ENCODE results near the gene LUZP2. TPM values are rescaled to one million over a fixed set of nuclear protein-coding genes. Genes with fewer than 3 reads are reported as not detected.
A peak's percentile ranks its signal among the peaks of the same experiment; 100 is the strongest.

LUZP2 gene
- total and polyA plus RNA-seq, 4 donors: 70.8 to 147 (median 99.0) TPM

- Histone ChIP-seq H3K27me3 (ENCODE audit: control insufficient read depth, insufficient read depth, low read length) (no peaks in the 10 kb centered on the region), H3K4me3 (ENCODE audit: low read depth, low read length) (no peak overlapping the region), H3K4me1 (ENCODE audit: control insufficient read depth, insufficient read depth, low read length) (no peaks in the 10 kb centered on the region), H3K9me3 (ENCODE audit: control insufficient read depth, insufficient read depth, low read length) (no peaks in the 10 kb centered on the region), H3K36me3 (ENCODE audit: control insufficient read depth, insufficient read depth, low read length) (no peaks in the 10 kb centered on the region), H3K27ac (ENCODE audit: low read depth, low read length) (no peak overlapping the region)
- no peak for DNase-seq (ENCODE audit: low read depth in 4 of 6, low spot score in 6 of 6)
- WGBS (ENCODE audit: insufficient coverage): no CpG with 5 or more reads among the region's 1 CpG
Measured at GRCh38 chr11:24619900-24620299, 123.0 kb downstream of the LUZP2 start.

- 80% methylated on average over 1 of the region's 6 CpGs for WGBS (ENCODE audit: insufficient coverage)
- no peaks in the 10 kb centered on the region for H3K36me3 ChIP-seq (ENCODE audit: control insufficient read depth, insufficient read depth, low read length)
- no peak overlapping the region for H3K4me3 ChIP-seq (ENCODE audit: low read depth, low read length)
- no peaks in the 10 kb centered on the region for H3K9me3 ChIP-seq (ENCODE audit: control insufficient read depth, insufficient read depth, low read length)
- DNase-seq (ENCODE audit: low read depth in 4 of 6, low spot score in 6 of 6): no peak
- H3K4me1 ChIP-seq (ENCODE audit: control insufficient read depth, insufficient read depth, low read length): no peaks in the 10 kb centered on the region
- no peaks in the 10 kb centered on the region for H3K27me3 ChIP-seq (ENCODE audit: control insufficient read depth, insufficient read depth, low read length)
- no peak overlapping the region for H3K27ac ChIP-seq (ENCODE audit: low read depth, low read length)
Measured at GRCh38 chr11:24622262-24622661, 125.4 kb downstream of the LUZP2 start.

- DNase-seq (ENCODE audit: low read depth in 4 of 6, low spot score in 6 of 6): no peak
- Histone ChIP-seq H3K27ac (ENCODE audit: low read depth, low read length) (no peak overlapping the region), H3K36me3 (ENCODE audit: control insufficient read depth, insufficient read depth, low read length) (no peaks in the 10 kb centered on the region), H3K27me3 (ENCODE audit: control insufficient read depth, insufficient read depth, low read length) (no peaks in the 10 kb centered on the region), H3K9me3 (ENCODE audit: control insufficient read depth, insufficient read depth, low read length) (no peaks in the 10 kb centered on the region), H3K4me3 (ENCODE audit: low read depth, low read length) (no peak overlapping the region), H3K4me1 (ENCODE audit: control insufficient read depth, insufficient read depth, low read length) (no peaks in the 10 kb centered on the region)
- no CpG with 5 or more reads among the region's 1 CpG for WGBS (ENCODE audit: insufficient coverage)
Measured at GRCh38 chr11:24623121-24623520, 126.3 kb downstream of the LUZP2 start.

- Histone ChIP-seq H3K9me3 (ENCODE audit: control insufficient read depth, insufficient read depth, low read length) (no peaks in the 10 kb centered on the region), H3K4me1 (ENCODE audit: control insufficient read depth, insufficient read depth, low read length) (no peaks in the 10 kb centered on the region), H3K4me3 (ENCODE audit: low read depth, low read length) (no peak overlapping the region), H3K27me3 (ENCODE audit: control insufficient read depth, insufficient read depth, low read length) (no peaks in the 10 kb centered on the region), H3K27ac (ENCODE audit: low read depth, low read length) (no peak overlapping the region), H3K36me3 (ENCODE audit: control insufficient read depth, insufficient read depth, low read length) (no peaks in the 10 kb centered on the region)
- no peak for DNase-seq (ENCODE audit: low read depth in 4 of 6, low spot score in 6 of 6)
- WGBS (ENCODE audit: insufficient coverage): no CpG with 5 or more reads among the region's 2 CpGs
Measured at GRCh38 chr11:24624432-24624831, 127.6 kb downstream of the LUZP2 start.

GRCh38 chr11:24625975-24626374, 129.1 kb downstream of the LUZP2 start:
- WGBS (ENCODE audit: insufficient coverage): no CpG with 5 or more reads among the region's 1 CpG

GRCh38 chr11:24628224-24628776, 131.4 kb downstream of the LUZP2 start:
- Histone ChIP-seq H3K4me1 (ENCODE audit: control insufficient read depth, insufficient read depth, low read length) (no peaks in the 10 kb centered on the region), H3K9me3 (ENCODE audit: control insufficient read depth, insufficient read depth, low read length) (no peaks in the 10 kb centered on the region), H3K27ac (ENCODE audit: low read depth, low read length) (no peak overlapping the region), H3K36me3 (ENCODE audit: control insufficient read depth, insufficient read depth, low read length) (no peaks in the 10 kb centered on the region), H3K4me3 (ENCODE audit: low read depth, low read length) (no peak overlapping the region), H3K27me3 (ENCODE audit: control insufficient read depth, insufficient read depth, low read length) (no peaks in the 10 kb centered on the region)
- no peak for DNase-seq (ENCODE audit: low read depth in 4 of 6, low spot score in 6 of 6)
- WGBS (ENCODE audit: insufficient coverage): no CpG with 5 or more reads among the region's 5 CpGs

More at GRCh38 chr11:24625975-24626374, 129.1 kb downstream of the LUZP2 start:
- H3K9me3 ChIP-seq (ENCODE audit: control insufficient read depth, insufficient read depth, low read length): no peaks in the 10 kb centered on the region
- no peak overlapping the region for H3K27ac ChIP-seq (ENCODE audit: low read depth, low read length)
- H3K36me3 ChIP-seq (ENCODE audit: control insufficient read depth, insufficient read depth, low read length): no peaks in the 10 kb centered on the region
- no peaks in the 10 kb centered on the region for H3K27me3 ChIP-seq (ENCODE audit: control insufficient read depth, insufficient read depth, low read length)
- no peak overlapping the region for H3K4me3 ChIP-seq (ENCODE audit: low read depth, low read length)
- H3K4me1 ChIP-seq (ENCODE audit: control insufficient read depth, insufficient read depth, low read length): no peaks in the 10 kb centered on the region
- peak in 1 of 6 donors; percentile 50 for DNase-seq (ENCODE audit: low read depth in 4 of 6, low spot score in 6 of 6)

GRCh38 chr11:24634606-24635160, 137.8 kb downstream of the LUZP2 start:
- Histone ChIP-seq H3K4me1 (ENCODE audit: control insufficient read depth, insufficient read depth, low read length) (no peaks in the 10 kb centered on the region), H3K36me3 (ENCODE audit: control insufficient read depth, insufficient read depth, low read length) (no peaks in the 10 kb centered on the region), H3K9me3 (ENCODE audit: control insufficient read depth, insufficient read depth, low read length) (no peaks in the 10 kb centered on the region), H3K27ac (ENCODE audit: low read depth, low read length) (no peak overlapping the region), H3K4me3 (ENCODE audit: low read depth, low read length) (no peak overlapping the region), H3K27me3 (ENCODE audit: control insufficient read depth, insufficient read depth, low read length) (no peaks in the 10 kb centered on the region)
- WGBS (ENCODE audit: insufficient coverage): no CpG with 5 or more reads among the region's 4 CpGs
- no peak for DNase-seq (ENCODE audit: low read depth in 4 of 6, low spot score in 6 of 6)

GRCh38 chr11:24635588-24636290, 138.9 kb downstream of the LUZP2 start:
- no peaks in the 10 kb centered on the region for H3K4me1 ChIP-seq (ENCODE audit: control insufficient read depth, insufficient read depth, low read length)
- H3K4me3 ChIP-seq (ENCODE audit: low read depth, low read length): no peak overlapping the region
- no peaks in the 10 kb centered on the region for H3K9me3 ChIP-seq (ENCODE audit: control insufficient read depth, insufficient read depth, low read length)
- WGBS (ENCODE audit: insufficient coverage): 70% methylated on average over 2 of the region's 5 CpGs
- H3K27ac ChIP-seq (ENCODE audit: low read depth, low read length): no peak overlapping the region
- peak in 1 of 6 donors; percentile 24 for DNase-seq (ENCODE audit: low read depth in 4 of 6, low spot score in 6 of 6)
- H3K27me3 ChIP-seq (ENCODE audit: control insufficient read depth, insufficient read depth, low read length): no peaks in the 10 kb centered on the region
- no peaks in the 10 kb centered on the region for H3K36me3 ChIP-seq (ENCODE audit: control insufficient read depth, insufficient read depth, low read length)

- Histone ChIP-seq H3K4me3 (ENCODE audit: low read depth, low read length) (no peak overlapping the region), H3K4me1 (ENCODE audit: control insufficient read depth, insufficient read depth, low read length) (no peaks in the 10 kb centered on the region), H3K27ac (ENCODE audit: low read depth, low read length) (no peak overlapping the region), H3K36me3 (ENCODE audit: control insufficient read depth, insufficient read depth, low read length) (no peaks in the 10 kb centered on the region), H3K9me3 (ENCODE audit: control insufficient read depth, insufficient read depth, low read length) (no peaks in the 10 kb centered on the region), H3K27me3 (ENCODE audit: control insufficient read depth, insufficient read depth, low read length) (no peaks in the 10 kb centered on the region)
- DNase-seq (ENCODE audit: low read depth in 4 of 6, low spot score in 6 of 6): no peak
- 78% methylated on average over 1 of the region's 1 CpG for WGBS (ENCODE audit: insufficient coverage)
Measured at GRCh38 chr11:24636291-24636629, 139.4 kb downstream of the LUZP2 start.

- Histone ChIP-seq H3K4me3 (ENCODE audit: low read depth, low read length) (no peak overlapping the region), H3K4me1 (ENCODE audit: control insufficient read depth, insufficient read depth, low read length) (no peaks in the 10 kb centered on the region), H3K27ac (ENCODE audit: low read depth, low read length) (no peak overlapping the region), H3K36me3 (ENCODE audit: control insufficient read depth, insufficient read depth, low read length) (no peaks in the 10 kb centered on the region), H3K9me3 (ENCODE audit: control insufficient read depth, insufficient read depth, low read length) (no peaks in the 10 kb centered on the region), H3K27me3 (ENCODE audit: control insufficient read depth, insufficient read depth, low read length) (no peaks in the 10 kb centered on the region)
- DNase-seq (ENCODE audit: low read depth in 4 of 6, low spot score in 6 of 6): no peak
- whole genome bisulfite sequencing (ENCODE audit: insufficient coverage): 80% methylated on average over 6 of the region's 6 CpGs
Measured at GRCh38 chr11:24637520-24637919, 140.7 kb downstream of the LUZP2 start.
